Esophagus muscularis mucosa (tissue), 4 donors: Measurements from ENCODE around the gene AGPAT4. TPM values are rescaled to one million over a fixed set of nuclear protein-coding genes. Genes with fewer than 3 reads are reported as not detected.

Experiments used
- DNase-seq: peaks from one replicate; pipeline ENCODE4 v3.0.0-alpha.2; 2017; ENCODE audit errors: extremely low spot score
- H3K27ac ChIP-seq, 4 donors: fragments of 200-600 bp; sonication (generic); replicated peaks in 1 of 4; 1 replicate in 3 of 4; 2 replicates in 1 of 4; pipeline ENCODE4 v1.5.1; 2016 to 2019; ENCODE audit warnings: mild to moderate bottlenecking in 1 of 4
- H3K27me3 ChIP-seq, 4 donors: fragments of 200-600 bp; sonication (generic); one replicate each; pipeline versions ENCODE4 v1.5.1 to v1.6.0; 2016 to 2019
- H3K36me3 ChIP-seq, 4 donors: fragments of 200-600 bp; sonication (generic); one replicate each; pipeline ENCODE4 v1.5.1; 2016 to 2019
- H3K4me1 ChIP-seq, 4 donors: fragments of 200-600 bp; sonication (generic); one replicate each; pipeline ENCODE4 v1.5.1; 2016 to 2019
- H3K4me3 ChIP-seq, 4 donors: fragments of 200-600 bp; sonication (generic); 1 replicate in 2 of 4; 2 replicates in 2 of 4; pipeline ENCODE4 v1.5.1; 2016 to 2019; ENCODE audit warnings: mild to moderate bottlenecking in 4 of 4, moderate library complexity in 1 of 4
- H3K9me3 ChIP-seq, 4 donors: fragments of 200-600 bp; sonication (generic); 1 replicate in 3 of 4; 2 replicates in 1 of 4; pipeline ENCODE4 v1.5.1; 2016 to 2019
- EP300 ChIP-seq: sonication (generic); formaldehyde crosslinking; IDR thresholded peaks from one replicate; pipeline ENCODE4 v1.6.1; 2017; ENCODE audit warnings: antibody characterized with exemption
- POLR2A ChIP-seq: fragments of 450-650 bp; IDR thresholded peaks from one replicate; pipeline ENCODE4 v1.6.1; 2017; ENCODE audit warnings: antibody characterized with exemption, moderate library complexity, mild to moderate bottlenecking, low read depth
- POLR2AphosphoS5 ChIP-seq, 2 donors: sonication (generic); formaldehyde crosslinking; IDR thresholded peaks; one replicate each; pipeline ENCODE4 v1.6.1; 2017; ENCODE audit warnings: antibody characterized with exemption in 2 of 2
- WGBS: methylation state at CpG from one replicate; pipeline ENCODE4 v1.1.5; 2018; 5-methylcytosine and 5-hydroxymethylcytosine counted together
- intact Hi-C: fragments of 100-400 bp; cut with DNase I; formaldehyde crosslinking; loops from one replicate; pipeline ENCODE4 v1.15.1; 2023
- total RNA-seq, 4 donors: library from RNA; depleted of rRNA; stranded (reverse); fragments of >200 nt; gene quantifications; one replicate each; pipeline versions ENCODE4 v1.1.0 to v1.2.1, GENCODE V29; 2016
- TF ChIP-seq, protein P1 (sequence below), 3 experiments: fragments of 200-600 bp in 2 of 3; fragments of 450-650 bp in 1 of 3; sonication (generic) in 2 of 3; IDR thresholded peaks; one replicate each; pipeline ENCODE4 v1.5.1; 2017 to 2019; ENCODE audit warnings: antibody characterized with exemption in 3 of 3, mild to moderate bottlenecking in 2 of 3, moderate library complexity in 1 of 3

The AGPAT4 gene
- total RNA-seq, 4 donors from 2014 or later, result 7.9 to 12.6 (median 10.0) TPM

GRCh38 chr6:161198783-161199460 is 74.9 kb downstream of the AGPAT4 start:
- intact Hi-C loops, result no loop called here

DNA sequence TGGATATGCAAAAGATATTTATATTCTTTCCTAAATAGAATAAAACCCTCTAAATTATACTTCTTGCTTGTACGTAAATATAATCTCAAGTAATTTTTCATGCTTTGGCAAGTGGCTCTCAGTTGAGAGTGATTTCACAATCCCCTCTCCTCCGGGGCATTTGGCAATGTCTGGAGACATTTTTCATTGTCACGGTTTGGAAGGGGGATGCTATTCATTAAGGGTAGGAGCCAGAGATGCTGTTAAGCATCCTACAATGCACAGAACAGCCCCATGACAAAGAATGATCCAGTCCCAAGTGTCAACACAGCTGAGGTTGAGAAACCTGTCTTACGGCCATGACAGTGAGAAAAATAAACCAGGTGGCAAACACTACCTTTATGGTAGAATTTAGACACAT is 75.7 kb downstream of the AGPAT4 start:
- 64% methylated on average over 4 of the region's 4 CpGs for WGBS
- no peak for TF ChIP-seq POLR2A
- no peak for TF ChIP-seq POLR2AphosphoS5 (IDR thresholded peaks at IDR 0.05)
- no peak for TF ChIP-seq EP300
- TF ChIP-seq, protein P1, sequence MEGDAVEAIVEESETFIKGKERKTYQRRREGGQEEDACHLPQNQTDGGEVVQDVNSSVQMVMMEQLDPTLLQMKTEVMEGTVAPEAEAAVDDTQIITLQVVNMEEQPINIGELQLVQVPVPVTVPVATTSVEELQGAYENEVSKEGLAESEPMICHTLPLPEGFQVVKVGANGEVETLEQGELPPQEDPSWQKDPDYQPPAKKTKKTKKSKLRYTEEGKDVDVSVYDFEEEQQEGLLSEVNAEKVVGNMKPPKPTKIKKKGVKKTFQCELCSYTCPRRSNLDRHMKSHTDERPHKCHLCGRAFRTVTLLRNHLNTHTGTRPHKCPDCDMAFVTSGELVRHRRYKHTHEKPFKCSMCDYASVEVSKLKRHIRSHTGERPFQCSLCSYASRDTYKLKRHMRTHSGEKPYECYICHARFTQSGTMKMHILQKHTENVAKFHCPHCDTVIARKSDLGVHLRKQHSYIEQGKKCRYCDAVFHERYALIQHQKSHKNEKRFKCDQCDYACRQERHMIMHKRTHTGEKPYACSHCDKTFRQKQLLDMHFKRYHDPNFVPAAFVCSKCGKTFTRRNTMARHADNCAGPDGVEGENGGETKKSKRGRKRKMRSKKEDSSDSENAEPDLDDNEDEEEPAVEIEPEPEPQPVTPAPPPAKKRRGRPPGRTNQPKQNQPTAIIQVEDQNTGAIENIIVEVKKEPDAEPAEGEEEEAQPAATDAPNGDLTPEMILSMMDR (IDR thresholded peaks at IDR 0.05), result no peak
- H3K27ac ChIP-seq, result no peak overlapping the region
- no peaks in the 10 kb centered on the region for H3K27me3 ChIP-seq
- no peaks in the 10 kb centered on the region for H3K36me3 ChIP-seq
- H3K4me3 ChIP-seq, result no peak overlapping the region
- peaks cover 0 to 33% (median 18%) of the 10 kb centered on the region in 4 donors for H3K4me1 ChIP-seq
- intact Hi-C loops, result no loop called here
- no peaks in the 10 kb centered on the region for H3K9me3 ChIP-seq
- no peak for DNase-seq

More at GRCh38 chr6:161198783-161199460, 74.9 kb downstream of the AGPAT4 start:
- 85% methylated on average over 9 of the region's 9 CpGs for WGBS
- peaks cover 0 to 33% (median 18%) of the 10 kb centered on the region in 4 donors for H3K4me1 ChIP-seq
- DNase-seq, result no peak
- H3K27me3 ChIP-seq, result no peaks in the 10 kb centered on the region
- no peaks in the 10 kb centered on the region for H3K9me3 ChIP-seq
- H3K27ac ChIP-seq, result no peak overlapping the region
- H3K4me3 ChIP-seq, result no peak overlapping the region
- H3K36me3 ChIP-seq, result no peaks in the 10 kb centered on the region
- TF ChIP-seq, protein P1 (IDR thresholded peaks at IDR 0.05), result no peak
- TF ChIP-seq EP300 (no peak), POLR2AphosphoS5 (IDR thresholded peaks at IDR 0.05) (no peak), POLR2A (no peak)

GRCh38 chr6:161195386-161195785 is 78.5 kb downstream of the AGPAT4 start:
- 55% methylated on average over 4 of the region's 4 CpGs for WGBS
- TF ChIP-seq, protein P1 (IDR thresholded peaks at IDR 0.05), result no peak
- TF ChIP-seq POLR2AphosphoS5 (IDR thresholded peaks at IDR 0.05) (no peak), POLR2A (no peak)
- H3K9me3 ChIP-seq, result no peaks in the 10 kb centered on the region

GRCh38 chr6:161194374-161194773 is 79.5 kb downstream of the AGPAT4 start:
- TF ChIP-seq POLR2A, result no peak
- TF ChIP-seq POLR2AphosphoS5 (IDR thresholded peaks at IDR 0.05), result no peak
- no peak for TF ChIP-seq EP300
- TF ChIP-seq, protein P1 (IDR thresholded peaks at IDR 0.05), result no peak
- H3K27ac ChIP-seq, result no peak overlapping the region
- peaks cover 0 to 29% (median 18%) of the 10 kb centered on the region in 4 donors for H3K4me1 ChIP-seq
- peak; percentile 14 for DNase-seq
- H3K9me3 ChIP-seq, result no peaks in the 10 kb centered on the region
- no peak overlapping the region for H3K4me3 ChIP-seq
- WGBS, result 93% methylated on average over 4 of the region's 4 CpGs
- H3K36me3 ChIP-seq, result no peaks in the 10 kb centered on the region
- no peaks in the 10 kb centered on the region for H3K27me3 ChIP-seq
- intact Hi-C loops, result no loop called here

More at GRCh38 chr6:161195386-161195785, 78.5 kb downstream of the AGPAT4 start:
- Histone ChIP-seq H3K27ac (no peak overlapping the region), H3K4me1 (peaks cover 0 to 29% (median 18%) of the 10 kb centered on the region in 4 donors), H3K27me3 (no peaks in the 10 kb centered on the region), H3K36me3 (no peaks in the 10 kb centered on the region), H3K4me3 (no peak overlapping the region)
- intact Hi-C loops, result no loop called here
- no peak for DNase-seq
